ENCODE data around the gene LCNL1.

The LCNL1 gene

DNA sequence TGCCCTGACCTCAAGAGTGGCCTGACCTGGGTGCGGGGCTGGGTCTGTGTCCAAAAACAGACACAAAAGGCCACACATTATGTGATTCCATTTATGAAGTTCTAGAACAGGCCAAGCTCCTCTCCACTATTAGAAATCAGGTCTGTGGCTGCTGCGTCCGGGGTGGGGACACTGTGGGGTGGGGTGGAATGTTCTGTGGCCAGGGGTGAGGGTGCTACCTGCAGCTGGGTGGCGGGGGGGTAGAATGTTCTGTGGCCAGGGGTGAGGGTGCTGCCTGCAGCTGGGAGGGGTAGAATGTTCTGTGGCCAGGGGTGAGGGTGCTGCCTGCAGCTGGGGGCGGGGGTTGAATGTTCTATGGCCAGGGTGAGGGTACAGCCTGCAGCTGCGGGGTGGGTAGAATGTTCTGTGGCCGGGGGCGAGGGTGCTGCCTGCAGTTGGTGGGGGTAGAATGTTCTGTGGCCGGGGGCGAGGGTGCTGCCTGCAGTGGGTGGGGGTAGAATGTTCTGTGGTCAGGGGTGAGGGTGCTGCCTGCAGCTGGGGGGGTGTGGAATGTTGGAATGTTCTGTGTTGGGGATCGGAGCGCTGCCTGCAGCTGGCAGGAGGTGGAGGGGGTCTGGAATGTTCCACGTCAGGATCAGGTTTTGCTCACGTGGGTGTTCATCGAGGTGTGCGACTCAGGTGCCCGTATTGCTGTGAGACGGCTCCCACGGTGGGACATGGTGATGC, 22.4 kb upstream of the LCNL1 start:
- DNase-seq = no peak

DNA sequence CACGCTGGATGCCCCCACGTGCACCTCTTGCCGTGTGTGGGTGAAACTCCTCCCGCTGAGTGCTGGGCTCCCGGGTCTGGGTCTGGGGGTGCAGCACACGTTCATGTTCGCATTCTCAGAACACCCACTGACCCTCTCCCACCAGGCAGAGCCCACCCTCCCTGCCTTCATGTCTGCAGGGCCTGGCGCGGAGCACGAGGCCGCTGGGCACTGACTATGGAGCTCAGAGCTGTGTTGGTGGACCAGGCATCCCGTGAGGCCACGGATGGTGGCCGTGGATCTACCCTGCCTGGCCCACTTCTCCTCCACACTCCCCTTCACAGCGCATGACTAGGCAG, 21.9 kb upstream of the LCNL1 start:
- no peak for DNase-seq

DNA sequence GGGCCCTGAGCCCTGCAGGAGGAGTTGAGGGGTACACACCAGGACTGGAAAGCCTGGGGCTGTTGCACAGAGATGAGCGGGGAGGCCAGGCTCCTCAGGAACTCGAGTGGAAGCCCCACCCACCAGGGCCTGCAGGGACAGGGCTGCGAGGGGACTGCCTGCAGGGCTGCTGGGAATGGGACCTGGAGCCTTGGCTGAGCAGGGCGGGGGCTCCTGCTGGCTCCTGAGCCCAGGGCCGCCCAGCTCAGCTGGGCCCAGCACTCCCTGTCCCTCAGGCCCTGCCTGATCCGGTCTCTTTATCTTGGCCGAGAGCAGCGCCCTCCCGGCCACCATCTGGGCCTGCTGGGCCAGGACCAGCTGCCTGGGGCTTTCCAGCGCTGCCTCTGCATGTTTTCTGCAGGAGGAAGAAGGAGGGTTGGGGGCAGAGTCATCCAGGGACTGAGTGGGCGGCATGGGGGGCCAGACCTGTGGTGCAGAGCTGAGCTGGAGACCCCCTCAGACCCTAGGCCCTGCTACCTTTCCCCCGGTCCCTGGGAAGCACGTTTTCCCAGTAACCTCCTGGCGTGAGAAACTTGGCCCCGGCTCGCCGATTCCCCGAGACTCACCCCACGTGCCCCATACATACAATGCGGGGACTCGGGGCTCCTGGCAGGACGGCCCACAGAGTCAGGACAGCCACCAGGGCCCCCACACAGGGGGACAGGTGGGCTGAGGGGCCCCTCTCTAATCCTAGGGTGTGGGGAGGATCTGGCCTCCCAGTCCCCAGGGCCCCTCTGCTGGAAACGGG, 21.3 kb upstream of the LCNL1 start:
- DNase-seq = no peak

DNA sequence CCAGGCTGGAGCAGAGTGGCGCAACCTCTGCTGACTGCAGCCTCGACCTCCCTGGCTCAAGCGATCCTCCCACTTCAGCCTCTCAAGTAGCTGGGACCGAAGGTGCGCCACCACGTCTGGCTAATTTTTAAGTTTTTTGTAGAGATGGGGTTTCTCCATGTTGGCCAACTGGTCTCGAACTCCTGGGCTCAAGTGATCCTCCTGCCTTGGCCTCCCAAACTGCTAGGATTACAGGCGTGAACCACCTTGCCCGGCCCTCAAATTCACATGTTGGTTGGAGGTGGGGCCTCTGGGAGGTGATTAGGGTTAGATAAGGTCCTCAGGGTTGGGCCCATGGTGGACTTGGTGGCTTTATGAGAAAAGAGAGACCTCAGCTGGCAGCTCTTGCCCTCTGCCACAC, 20.6 kb upstream of the LCNL1 start:
- no peak for DNase-seq

DNA sequence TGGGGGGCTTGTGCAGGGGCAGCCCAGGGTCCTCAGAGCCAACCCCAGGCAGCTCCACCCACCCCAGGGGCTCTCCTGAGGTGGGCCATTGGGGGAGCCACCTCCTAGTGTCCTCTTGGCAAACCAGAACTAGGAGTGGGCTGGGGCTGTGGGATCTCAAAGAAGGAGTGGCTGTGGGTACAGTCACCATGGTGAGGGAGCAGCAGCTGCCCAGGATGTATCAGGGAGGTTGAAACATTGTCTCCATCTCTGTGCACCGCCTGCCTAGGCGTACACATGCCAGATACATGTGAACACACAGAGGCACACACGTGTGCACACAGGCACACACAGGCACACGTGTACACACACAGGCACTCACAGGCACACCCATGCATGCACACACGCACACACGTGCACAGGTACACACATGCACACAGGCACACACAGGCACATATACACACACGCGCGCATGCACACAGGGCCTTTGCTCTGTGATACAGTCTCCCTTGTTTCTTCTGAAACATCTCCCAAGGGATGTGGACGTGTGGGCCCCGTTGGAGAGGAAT, 20.0 kb upstream of the LCNL1 start:
- no peak for DNase-seq

DNA sequence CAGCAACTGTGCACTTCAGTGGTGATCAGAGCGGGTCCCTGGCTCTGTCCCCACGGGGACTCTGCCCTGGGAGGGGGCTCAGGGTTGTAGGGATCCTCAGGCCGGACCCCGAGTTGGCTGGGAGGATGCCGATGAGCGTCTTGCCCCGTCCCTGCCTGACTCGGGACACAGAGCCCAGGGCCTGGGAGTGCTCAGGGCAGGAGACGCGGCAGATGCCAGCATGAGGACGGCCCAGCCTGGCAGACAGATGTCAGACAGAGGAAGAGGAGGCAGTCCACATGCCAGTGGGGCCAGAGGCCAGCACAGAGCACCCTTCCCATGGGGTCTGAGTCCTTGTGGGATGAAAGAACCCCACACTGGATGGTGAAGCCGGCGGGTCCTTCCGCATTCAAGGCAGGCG, 19.5 kb upstream of the LCNL1 start:
- no peak for DNase-seq

DNA sequence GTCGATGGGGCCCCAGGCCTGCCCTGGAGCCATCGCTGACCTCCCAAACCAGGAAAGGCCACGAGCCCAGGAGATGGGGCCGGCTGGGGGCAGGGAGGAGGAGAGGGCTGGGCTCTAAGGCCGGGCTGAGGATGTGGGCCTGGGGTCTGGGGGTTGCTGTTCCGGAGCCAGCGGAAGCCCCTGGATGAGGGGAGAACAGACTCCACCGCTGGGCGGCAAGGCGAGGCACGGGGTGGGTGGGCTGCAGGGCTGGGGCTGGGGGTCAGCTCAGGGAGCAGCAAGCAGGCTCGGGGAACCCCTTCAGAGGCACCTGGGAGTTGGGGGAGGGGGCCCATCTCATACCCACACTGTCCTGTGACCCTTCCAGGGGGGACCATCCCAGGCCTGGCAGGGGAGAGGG, 19.0 kb upstream of the LCNL1 start:
- DNase-seq = no peak

DNA sequence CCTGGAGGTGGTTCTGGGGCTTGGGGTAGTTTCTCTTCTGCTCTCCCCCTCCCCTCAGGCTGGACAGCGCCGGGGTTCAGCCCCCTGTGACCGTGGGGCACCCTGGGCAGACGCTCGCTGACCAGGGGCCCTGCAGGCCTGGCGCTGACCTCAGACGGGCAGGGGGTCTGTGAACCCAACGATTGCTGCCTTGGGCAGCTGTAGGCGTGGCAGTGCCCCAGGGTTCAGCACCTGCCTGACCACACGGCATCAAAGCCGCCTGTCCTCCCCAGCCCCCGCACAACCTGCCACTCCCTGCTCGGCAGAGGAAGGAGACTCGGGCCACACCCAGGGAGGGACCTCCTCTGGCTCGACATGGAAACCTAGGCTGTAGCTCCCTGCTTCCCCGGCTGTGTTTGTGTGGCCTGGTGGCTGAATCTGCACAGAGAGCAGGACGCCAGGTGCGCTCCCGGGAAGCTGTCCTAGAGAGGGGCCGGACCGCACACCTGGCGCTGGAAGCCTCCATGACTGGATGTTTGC, 18.6 kb upstream of the LCNL1 start:
- no peak for DNase-seq

DNA sequence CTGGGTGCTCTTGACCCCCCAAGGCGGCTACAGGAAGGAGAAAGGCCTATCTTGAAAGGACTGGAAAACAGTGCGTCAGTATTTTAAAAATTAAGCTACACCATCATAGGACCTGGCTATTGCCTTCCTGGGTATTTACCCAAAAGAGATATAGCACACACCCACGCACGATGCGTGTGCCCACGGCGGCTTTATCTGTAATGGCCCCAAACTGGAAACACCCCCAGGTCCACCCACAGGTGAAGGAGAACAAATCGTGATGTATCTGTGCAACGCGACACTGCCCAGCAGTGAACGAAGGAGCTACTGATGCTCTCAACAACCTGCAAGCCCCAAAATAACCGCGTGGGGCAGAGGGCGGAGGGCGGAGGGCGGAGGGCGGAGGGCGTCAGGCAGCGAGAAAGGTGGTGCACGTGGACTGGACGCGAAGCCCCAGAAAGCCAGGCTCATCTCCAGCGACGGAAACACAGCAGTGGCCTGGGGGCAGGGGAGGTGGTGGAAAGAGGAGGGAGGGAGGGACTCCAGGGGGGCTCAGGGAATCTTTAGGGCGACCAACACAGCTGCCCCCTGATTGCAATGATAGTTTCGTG, 17.9 kb upstream of the LCNL1 start:
- no peak for DNase-seq

DNA sequence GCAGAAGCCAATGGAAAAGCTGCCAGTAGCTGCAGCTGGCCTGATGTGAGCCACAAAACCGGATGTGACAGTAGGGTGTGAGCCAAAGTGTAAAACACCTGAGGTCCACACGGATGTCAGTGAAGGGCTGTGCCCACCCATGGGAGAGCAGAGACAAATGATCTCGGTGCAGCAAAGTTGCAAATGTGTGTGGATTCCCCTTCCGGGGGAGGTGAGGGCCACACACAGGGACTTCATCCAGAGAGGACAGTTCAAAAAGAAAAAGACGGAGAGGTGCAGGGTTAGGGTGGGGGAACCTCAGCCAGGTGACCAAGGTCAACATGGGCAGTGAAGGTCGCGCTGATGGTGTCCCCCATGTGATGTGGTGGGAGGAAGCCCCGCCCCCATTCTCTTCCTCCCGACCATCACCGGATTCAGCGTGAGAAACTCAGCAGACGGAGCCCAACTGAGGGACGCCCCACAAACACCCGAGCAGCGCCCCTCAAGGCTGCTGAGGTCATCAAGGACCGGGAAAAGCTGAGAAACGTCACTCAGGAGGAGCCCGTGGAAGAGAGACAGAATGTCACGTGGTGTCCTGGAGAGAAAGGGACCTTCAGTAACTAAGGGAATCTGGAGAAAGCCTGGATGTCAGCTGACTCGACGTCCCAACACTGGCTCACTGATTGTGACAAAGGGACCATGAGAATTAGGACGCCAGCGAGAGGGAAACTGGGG, 16.9 kb upstream of the LCNL1 start:
- no peak for DNase-seq

DNA sequence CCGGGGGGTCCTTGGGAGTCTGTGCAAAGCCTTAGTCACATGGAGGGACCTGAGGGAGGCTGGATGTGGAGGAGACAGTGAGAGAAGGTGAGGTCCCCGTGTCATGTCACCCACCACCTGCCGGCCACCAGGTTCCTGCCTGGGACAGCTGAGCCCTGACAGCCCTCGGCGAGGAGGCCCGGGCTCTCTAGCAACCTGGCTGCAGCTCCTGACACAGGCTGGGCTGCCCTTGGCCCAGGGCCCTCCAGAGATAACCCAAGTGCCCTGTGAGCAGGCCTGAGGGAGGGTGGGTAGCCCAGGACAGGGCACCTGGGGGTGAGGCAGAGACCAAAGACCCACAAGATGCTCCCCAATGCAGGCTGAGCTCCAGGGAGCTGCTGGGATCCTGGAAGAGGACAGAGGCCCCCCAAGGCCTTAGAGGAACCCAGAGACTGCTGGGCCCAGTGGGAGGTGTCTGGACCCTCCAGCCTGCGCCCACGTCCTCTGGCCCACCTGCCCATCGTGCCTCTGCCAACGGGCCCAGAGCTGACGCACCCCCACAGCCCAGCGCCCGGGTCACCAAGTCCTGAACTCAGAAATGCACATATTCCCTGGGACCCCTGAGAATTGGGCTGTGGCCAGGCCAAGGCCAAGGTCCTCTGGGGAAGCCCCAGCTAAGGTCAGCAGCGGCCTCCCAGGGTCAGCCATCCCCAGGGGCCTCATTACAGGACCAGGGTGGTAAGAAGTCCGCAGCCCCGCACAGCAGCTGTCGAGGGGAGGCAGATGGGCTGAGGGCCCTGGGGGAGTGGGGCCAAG, 14.3 kb upstream of the LCNL1 start:
- DNase-seq = no peak

DNA sequence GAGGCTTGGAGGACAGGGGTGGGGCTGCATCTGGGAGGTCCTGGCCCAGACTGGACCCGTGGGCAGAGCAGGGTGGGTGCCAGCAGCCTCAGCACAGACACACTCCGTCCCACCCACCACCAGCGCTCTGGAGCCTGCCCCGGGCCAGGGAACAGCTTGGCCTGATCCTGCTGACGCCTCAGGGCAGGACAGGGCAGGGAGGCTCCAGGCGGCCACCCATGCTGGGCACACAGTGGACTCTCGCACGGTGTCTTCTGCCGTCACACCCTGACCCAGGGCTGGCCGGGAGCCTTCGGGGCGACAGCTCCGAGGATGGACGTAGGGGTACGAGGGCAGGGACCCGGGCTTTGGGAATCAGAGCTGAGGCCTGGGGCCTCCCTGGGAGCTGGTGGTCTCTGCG, 13.6 kb upstream of the LCNL1 start:
- no peak for DNase-seq

DNA sequence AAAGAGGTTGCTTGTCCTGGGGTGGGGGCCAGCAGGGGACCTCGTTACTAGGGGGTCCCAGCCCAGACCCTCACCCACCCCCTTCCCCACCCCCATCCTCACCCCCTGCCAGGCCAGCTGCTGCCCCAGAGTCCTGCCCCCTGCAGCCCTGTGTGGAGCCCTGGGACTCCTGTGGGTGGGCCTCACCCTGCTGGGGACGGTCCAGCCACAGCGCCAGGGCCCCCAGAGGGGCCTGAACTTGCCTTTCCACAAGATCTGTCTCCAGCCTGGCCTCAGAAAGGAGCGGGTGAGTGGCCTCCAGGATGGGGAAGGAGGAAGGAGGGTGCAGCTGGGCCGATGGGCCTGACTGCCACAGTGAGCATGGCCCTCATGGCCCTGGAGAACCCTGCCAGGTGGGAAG, 13.0 kb upstream of the LCNL1 start:
- DNase-seq = no peak

DNA sequence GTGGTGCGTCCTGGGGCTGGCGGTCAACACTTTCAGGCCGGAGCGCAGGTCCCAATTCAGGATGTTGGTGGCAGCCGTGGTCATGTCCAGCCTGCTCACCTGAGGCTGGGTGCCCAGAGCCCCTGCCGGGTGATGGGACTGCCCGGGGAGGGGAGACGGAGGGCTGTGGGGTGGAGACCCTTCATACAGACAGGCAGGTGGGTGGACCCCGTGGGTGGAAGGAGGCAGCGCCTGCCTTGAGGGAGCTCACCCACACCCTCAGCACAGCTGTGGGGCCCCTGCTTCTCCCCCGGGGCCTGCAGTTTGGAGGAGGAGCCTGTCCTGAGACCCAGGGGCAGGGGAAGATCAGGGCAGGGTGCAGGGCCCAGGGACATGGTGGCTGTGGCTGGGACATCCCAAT, 12.4 kb upstream of the LCNL1 start:
- no peak for DNase-seq

DNA sequence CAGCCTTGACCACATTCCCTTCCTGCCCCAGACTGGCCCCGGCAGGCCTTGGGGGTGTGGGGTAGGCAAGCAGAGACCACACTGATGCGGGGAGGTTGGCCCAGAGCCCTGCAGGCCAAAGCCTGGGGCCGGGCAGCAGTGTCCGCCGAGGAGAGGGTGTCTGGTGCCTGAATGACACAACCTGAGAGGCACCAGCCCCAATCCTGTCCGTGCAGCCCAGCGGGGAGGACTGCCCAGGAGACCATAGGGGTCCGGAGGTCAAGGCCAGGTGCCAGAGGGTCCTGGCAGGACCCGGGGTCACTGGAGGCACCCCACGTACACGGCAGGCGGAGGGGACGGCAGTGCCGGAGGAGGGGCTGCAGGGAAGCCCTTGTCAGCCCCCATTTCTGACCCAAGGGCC, 11.0 kb upstream of the LCNL1 start:
- DNase-seq = no peak

DNA sequence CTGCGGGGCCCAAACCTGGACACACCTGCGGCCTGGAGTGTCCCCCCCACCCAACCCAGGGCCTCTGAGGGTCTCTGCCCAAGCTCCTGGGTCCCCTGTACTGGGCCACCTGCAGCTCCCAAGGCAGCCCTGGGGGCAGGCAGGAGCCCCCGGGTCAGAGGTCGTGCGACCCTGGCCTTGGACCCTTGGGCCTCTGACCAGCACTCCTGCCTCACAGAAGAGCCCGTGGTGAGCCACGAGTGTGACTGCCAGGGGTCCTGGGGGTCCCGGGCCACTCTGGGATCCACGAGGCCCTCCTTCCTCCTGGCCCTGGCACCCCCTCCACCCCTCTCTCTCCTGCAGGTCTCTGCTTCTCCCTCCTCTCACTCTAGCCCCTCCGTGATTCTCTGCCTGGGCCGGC, 10.5 kb upstream of the LCNL1 start:
- no peak for DNase-seq

DNA sequence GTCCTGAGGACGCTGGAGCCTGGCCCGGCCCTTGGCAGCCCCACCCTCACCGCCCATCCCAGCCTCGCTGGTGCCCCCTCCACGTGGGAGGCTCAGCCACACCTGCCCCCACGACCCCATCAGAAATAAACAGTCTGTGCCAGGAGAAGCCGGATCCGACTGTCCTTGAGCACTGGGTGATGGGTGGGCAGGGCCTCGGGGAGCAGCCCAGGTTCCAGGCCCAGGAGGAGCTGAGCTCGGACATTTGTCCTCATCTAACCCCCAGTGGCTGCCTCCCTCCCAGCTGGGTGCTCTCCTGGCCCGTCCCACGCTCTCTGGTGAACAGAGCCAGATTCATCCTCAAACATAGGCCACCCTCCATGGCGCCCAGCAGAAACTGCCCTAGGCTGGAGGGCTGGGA, 10.1 kb upstream of the LCNL1 start:
- no peak for DNase-seq

DNA sequence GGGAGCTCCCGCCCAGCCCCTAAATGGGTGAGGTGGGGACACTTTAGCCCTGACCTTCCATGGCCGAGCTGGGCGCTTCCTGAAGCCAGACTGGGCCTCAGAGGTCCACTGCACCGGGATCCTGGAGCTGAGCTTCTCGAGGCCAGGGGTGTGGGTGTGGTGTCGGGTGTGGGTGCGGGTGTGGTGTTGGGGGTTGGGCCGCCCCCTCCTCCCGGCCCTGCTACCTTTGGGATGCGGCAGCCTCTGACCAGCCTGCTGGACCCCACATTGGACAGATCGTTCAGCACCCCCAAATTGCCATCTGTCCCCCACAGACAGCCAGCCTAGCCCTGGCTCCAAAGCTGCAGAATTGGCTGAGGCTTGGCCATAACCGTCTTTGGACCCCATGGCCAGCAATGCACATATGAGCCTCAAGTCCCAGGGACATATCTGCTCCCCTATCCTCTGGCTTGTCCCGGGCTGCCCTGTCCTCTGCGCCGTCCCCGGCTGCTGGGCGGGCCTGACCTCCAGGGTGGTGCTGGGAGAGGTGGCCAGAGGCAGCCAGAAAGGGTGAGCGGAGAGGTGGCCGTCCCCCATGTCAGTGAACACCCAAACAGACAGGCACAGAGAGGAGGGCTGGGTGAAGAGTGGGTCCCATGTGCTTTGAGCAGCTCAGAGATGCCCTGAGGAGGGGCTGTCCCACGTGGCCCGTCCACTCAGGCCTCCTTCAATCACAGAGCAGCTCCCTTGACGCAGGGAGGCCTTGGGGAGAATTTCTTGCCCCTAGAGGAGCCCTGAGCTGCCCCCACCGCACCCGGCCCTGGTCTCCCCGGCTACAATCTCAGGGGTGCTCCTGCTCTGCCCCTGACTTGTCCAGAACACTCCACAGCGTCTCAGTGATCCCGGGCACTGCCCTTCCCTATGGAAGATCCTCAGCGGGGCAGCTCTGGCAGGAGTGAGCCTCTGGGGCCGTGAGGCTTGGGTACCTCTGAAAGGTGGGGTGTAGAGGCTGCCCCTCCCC, 8.9 kb upstream of the LCNL1 start:
- DNase-seq = no peak

DNA sequence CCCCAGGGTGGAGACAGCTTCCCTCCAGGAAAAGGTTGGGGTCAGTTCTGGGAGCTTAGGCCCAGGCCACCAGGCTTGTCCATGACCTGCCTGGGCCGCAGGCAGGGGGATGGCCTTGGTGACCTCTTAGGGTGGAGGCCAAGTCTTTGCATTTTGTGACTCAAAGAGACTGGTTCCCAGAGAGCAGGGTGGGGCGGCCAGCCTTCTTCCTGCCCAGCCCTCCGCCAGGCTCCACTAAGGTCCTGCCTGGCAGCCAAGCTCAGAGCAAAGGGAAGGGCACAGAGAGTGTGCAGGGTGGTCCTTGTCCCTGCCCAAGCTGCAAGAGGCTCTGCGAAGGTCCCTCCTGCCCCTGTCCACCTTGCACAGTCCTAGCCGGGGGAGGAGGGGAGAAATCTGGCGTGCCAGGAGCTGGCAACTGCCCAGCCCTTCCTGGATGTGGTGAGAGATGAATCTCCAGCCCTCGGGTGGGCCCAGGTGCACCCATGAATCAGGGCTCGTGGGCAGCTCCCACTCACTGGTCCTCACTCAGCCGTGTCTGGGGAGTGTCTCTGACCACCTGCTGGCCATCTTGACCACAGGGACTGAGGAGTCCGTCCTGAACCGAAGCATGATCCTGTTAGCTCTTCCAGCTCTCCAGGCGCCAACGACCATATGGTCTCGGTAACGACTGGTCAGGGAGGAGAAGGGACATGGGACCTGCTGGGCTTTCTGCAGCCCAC, 7.8 kb upstream of the LCNL1 start:
- no peak for DNase-seq

DNA sequence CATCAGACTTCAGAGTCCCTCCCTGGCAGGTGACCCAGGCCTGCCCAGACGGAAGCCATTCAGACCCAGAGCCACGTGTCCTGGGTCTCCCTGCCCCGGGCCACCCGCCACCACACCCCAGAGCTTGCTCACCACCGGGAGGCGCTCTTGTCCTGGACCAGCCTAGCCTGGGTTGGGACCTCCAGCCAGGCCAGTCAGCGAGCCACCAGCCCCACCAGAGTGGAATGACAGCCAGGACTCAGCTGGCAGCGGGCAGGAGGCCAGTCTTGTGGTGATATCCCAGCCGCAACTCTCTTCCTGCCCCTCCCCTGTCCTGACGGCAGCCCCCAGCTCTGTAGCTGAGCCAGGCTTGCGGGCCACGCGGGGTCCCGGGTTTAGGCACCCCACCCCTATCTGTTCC, 7.1 kb upstream of the LCNL1 start:
- peak; percentile 56 for DNase-seq
